HepG2 (cell line): ENCODE data around the gene SCUBE1. TPM values are rescaled to one million over a fixed set of nuclear protein-coding genes. Genes with fewer than 3 reads are reported as not detected.

Experiments
- ATAD3A ChIP-seq: sonication (generic); formaldehyde crosslinking; IDR thresholded peaks from 2 replicates; pipeline ENCODE4 v1.4.0; 2020; ENCODE audit warnings: missing genetic modification reagents
- NFKBIZ ChIP-seq: IDR thresholded peaks from 2 replicates; pipeline ENCODE4 v1.6.1; 2018; ENCODE audit warnings: missing genetic modification reagents, missing compliant biosample characterization
- NFYB ChIP-seq: sonication (generic); formaldehyde crosslinking; IDR thresholded peaks from 2 replicates; pipeline ENCODE4 v1.4.0; 2020; ENCODE audit warnings: missing genetic modification reagents
- RAD51 ChIP-seq: fragments of 450-650 bp; IDR thresholded peaks from 2 replicates; pipeline ENCODE4 v1.6.1; 2016; ENCODE audit warnings: borderline replicate concordance
- RARG ChIP-seq: sonication (generic); formaldehyde crosslinking; IDR thresholded peaks from 2 replicates; pipeline ENCODE4 v1.4.0; 2020; ENCODE audit warnings: low read depth, mild to moderate bottlenecking, missing genetic modification reagents
- SAP130 ChIP-seq: IDR thresholded peaks from 2 replicates; pipeline ENCODE4 v1.6.1; 2016; ENCODE audit warnings: low read depth
- THRA ChIP-seq: sonication (generic); formaldehyde crosslinking; IDR thresholded peaks from 2 replicates; pipeline ENCODE4 v1.4.0; 2020; ENCODE audit warnings: missing genetic modification reagents, borderline replicate concordance
- ZBTB7B ChIP-seq: sonication (generic); formaldehyde crosslinking; IDR thresholded peaks from 2 replicates; pipeline ENCODE4 v1.4.0; 2020; ENCODE audit warnings: missing genetic modification reagents
- ZHX1 ChIP-seq: sonication (generic); formaldehyde crosslinking; IDR thresholded peaks from 2 replicates; pipeline ENCODE4 v1.8.1; 2022; ENCODE audit warnings: low read depth, mild to moderate bottlenecking, missing genetic modification reagents
- ZNF30 ChIP-seq: sonication (generic); formaldehyde crosslinking; IDR thresholded peaks from 2 replicates; pipeline ENCODE4 v1.5.0; 2020; ENCODE audit warnings: mild to moderate bottlenecking, missing genetic modification reagents
- polyA plus RNA-seq, 8 experiments: library from polyadenylated mRNA; depleted of rRNA in 3 of 8; stranded (reverse) in 7 of 8; unstranded in 1 of 8; fragments of >200 nt; fragmentation: Illumina TruSeq in 4 of 8; extraction: Trizol in 4 of 8; gene quantifications; 2 replicates each; pipeline versions ENCODE4 v1.2.1 to v1.2.3, GENCODE V29; 2011 to 2016; ENCODE audit warnings: low read depth in 4 of 8, missing spikeins in 1 of 8, mixed read lengths in 1 of 8; ENCODE audit not compliant: insufficient read depth in 1 of 8
- total RNA-seq, 5 experiments: library from RNA; depleted of rRNA; stranded (reverse); fragments of >200 nt; fragmentation: Illumina TruSeq; extraction: Trizol; gene quantifications; 2 replicates each; pipeline ENCODE4 v1.2.3, GENCODE V29; 2016; ENCODE audit warnings: low read depth in 1 of 5
- TF ChIP-seq, protein P1 (sequence below): sonication (generic); formaldehyde crosslinking; IDR thresholded peaks from 2 replicates; pipeline ENCODE4 v1.5.0; 2020; ENCODE audit warnings: mild to moderate bottlenecking, missing genetic modification reagents, moderate library complexity

Gene SCUBE1
- total and polyA plus RNA-seq, 2 of the 13 experiments (the other 11 are each of a cell fraction or from before 2014, with no cell fraction given): under 0.01 to 0.05 TPM

GRCh38 chr22:43246188-43246587, 97.0 kb downstream of the SCUBE1 start (continued):
- TF ChIP-seq, protein P1, sequence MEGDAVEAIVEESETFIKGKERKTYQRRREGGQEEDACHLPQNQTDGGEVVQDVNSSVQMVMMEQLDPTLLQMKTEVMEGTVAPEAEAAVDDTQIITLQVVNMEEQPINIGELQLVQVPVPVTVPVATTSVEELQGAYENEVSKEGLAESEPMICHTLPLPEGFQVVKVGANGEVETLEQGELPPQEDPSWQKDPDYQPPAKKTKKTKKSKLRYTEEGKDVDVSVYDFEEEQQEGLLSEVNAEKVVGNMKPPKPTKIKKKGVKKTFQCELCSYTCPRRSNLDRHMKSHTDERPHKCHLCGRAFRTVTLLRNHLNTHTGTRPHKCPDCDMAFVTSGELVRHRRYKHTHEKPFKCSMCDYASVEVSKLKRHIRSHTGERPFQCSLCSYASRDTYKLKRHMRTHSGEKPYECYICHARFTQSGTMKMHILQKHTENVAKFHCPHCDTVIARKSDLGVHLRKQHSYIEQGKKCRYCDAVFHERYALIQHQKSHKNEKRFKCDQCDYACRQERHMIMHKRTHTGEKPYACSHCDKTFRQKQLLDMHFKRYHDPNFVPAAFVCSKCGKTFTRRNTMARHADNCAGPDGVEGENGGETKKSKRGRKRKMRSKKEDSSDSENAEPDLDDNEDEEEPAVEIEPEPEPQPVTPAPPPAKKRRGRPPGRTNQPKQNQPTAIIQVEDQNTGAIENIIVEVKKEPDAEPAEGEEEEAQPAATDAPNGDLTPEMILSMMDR (CRISPR knock-in tag): no peak
- TF ChIP-seq ZNF30: no peak
- no peak for TF ChIP-seq RARG (CRISPR knock-in tag)
- no peak for TF ChIP-seq NFYB (CRISPR knock-in tag)
- TF ChIP-seq ZBTB7B: no peak
- TF ChIP-seq THRA (CRISPR knock-in tag): no peak
- no peak for TF ChIP-seq SAP130 (CRISPR knock-in tag)
- no peak for TF ChIP-seq ZHX1 (CRISPR knock-in tag)
- no peak for TF ChIP-seq ATAD3A
- TF ChIP-seq RAD51: no peak
- TF ChIP-seq NFKBIZ (CRISPR knock-in tag): no peak
